Measurements from ENCODE around the gene GALNT9. TPM values are rescaled to one million over a fixed set of nuclear protein-coding genes. Genes with fewer than 3 reads are reported as not detected.
A peak's percentile ranks its signal among the peaks of the same experiment; 100 is the strongest.
"Not testable (repeated sequence)": the region's sequence is repeated elsewhere in the genome, so short reads cannot be mapped to it uniquely, and the experiment has no call there.

GALNT9 gene
- total and polyA plus RNA-seq, 7 donors: 0.28 to 5.0 (median 2.8) TPM; not detected in 2

DNA sequence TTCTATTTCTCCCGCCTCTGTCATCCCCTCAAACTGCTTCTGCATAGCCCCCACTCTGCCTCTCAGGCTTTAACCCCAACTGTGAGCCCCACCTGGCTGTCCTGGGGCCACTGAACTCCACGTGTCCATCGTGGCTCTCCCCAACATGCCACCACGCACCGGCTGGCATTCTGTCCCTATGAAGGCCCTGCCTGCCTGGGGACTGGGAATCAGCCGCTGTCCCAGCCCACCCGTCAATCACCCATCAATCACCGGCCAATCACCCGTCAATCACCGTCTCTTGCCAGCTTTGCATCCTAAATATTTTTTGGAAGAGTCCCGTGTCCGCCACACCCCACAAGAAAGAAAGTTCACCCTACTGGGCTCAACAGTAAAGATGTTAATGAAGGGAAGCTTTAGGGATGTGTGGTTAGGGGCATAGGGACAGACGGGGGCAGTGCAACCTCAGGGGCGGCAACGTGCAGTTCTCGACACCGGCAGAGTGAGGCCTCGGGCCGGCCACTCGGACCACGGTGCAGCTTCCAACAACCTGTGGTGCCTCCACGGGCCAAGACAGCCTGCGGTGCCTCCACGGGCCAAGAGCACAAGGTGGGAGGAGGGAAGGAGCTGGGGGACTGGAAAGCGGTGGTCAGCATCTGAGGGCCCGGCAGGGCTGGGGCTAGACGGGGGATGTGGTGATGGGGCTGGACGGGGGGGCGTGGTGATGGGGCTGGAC lies 85.6 kb downstream of the GALNT9 start:
- H3K4me3 ChIP-seq: no peak overlapping the region
- WGBS, 2 donors: 63 to 74% methylated on average over 29 of the region's 29 CpGs
- DNase-seq: peak; percentile 64
- intact Hi-C loops (cut with DNase I): no loop called here
- TF ChIP-seq, protein P1, sequence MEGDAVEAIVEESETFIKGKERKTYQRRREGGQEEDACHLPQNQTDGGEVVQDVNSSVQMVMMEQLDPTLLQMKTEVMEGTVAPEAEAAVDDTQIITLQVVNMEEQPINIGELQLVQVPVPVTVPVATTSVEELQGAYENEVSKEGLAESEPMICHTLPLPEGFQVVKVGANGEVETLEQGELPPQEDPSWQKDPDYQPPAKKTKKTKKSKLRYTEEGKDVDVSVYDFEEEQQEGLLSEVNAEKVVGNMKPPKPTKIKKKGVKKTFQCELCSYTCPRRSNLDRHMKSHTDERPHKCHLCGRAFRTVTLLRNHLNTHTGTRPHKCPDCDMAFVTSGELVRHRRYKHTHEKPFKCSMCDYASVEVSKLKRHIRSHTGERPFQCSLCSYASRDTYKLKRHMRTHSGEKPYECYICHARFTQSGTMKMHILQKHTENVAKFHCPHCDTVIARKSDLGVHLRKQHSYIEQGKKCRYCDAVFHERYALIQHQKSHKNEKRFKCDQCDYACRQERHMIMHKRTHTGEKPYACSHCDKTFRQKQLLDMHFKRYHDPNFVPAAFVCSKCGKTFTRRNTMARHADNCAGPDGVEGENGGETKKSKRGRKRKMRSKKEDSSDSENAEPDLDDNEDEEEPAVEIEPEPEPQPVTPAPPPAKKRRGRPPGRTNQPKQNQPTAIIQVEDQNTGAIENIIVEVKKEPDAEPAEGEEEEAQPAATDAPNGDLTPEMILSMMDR (IDR thresholded peaks at IDR 0.05): no peak
- no peak for TF ChIP-seq POLR2AphosphoS5 (IDR thresholded peaks at IDR 0.05)
- no peak for TF ChIP-seq POLR2A (IDR thresholded peaks at IDR 0.05)
- no peak for TF ChIP-seq EP300 (IDR thresholded peaks at IDR 0.05)
- no peaks in the 10 kb centered on the region for H3K9me3 ChIP-seq
- no peak overlapping the region for H3K27ac ChIP-seq
- peaks cover 0 to 11% (median 0%) of the 10 kb centered on the region in 3 donors for H3K27me3 ChIP-seq
- no peaks in the 10 kb centered on the region for H3K4me1 ChIP-seq
- no peaks in the 10 kb centered on the region for H3K36me3 ChIP-seq

DNA sequence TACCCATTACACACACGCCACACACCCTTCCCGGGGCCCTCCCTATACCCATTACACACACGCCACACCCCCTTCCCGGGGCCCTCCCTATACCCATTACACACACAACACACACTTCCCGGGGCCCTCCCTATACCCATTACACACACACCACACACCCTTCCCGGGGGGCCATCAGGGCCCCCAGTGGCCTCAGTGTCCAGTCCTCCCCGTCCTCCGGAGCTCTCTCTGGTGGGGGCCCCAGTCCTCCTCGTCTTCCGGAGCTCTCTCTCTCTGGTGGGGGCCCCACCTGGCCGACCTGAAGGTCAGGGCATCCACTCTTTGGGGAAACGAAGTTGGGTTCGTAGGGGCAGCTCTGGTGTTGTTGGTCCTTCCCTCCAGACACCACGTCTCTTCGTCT lies 86.2 kb downstream of the GALNT9 start:
- H3K9me3 ChIP-seq; H3K4me1 ChIP-seq; H3K36me3 ChIP-seq; H3K4me3 ChIP-seq; H3K27ac ChIP-seq; intact Hi-C loops (cut with DNase I): not testable (repeated sequence)
- 47 to 63% methylated on average over 15 of the region's 15 CpGs for WGBS, 2 donors
- DNase-seq: peak; percentile 54
- peaks cover 0 to 11% (median 0%) of the 10 kb centered on the region in 3 donors for H3K27me3 ChIP-seq

DNA sequence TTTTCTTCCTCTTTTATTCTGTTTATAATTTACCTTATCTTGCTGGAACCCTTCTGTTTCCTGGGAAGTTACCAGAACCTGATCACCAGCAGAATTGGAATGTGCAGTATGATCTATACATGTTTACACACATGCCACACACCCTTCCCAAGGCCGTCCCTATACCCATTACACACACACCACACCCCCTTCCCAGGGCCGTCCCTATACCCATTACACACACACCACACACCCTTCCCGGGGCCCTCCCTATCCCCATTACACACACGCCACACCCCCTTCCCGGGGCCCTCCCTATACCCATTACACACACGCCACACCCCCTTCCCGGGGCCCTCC lies 88.8 kb downstream of the GALNT9 start:
- not testable (repeated sequence) for H3K4me3 ChIP-seq
- DNase-seq: peak; percentile 17
- 23 to 61% methylated on average over 7 of the region's 7 CpGs for WGBS, 2 donors

DNA sequence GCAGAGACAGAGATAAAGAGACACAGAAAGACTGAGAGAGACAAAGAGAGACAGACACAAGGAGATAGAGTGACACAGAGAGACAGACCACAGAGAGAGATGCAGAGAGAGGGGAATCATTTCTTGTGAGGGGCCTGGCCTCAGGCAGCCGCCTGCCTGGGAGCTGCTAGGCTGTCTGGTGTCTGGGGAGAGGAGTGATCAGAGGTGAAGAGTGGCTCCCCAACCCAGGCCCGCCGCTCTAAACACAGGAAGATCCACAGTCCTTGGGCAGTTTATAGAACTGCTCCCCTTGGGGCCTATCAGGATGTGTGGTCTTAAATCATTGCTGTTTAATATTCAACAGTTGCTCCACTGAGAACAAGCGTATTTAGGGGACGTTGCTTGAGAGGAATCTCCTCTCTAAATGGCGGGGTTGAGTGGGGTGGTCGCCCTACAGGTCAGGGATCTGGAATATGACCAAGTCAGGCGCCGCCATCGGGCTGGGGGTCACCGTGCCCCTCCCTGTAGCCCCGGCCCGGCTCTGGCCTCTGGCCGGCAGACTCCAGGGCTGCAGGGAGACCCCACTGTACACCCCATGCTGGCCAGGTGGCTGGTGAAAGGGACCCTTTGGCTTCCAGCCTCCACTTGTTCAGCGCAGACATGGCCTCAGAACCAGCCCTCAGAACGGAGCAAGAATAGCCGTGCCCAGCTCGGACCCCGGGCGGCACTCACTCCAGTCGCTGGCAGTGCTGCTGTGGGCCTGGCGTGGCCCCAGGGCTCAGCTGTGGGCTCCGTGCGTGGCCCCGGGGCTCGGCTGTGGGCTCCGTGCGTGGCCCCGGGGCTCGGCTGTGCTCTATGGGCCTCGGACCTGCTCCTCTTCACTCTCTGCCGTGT lies 89.4 kb downstream of the GALNT9 start:
- Histone ChIP-seq H3K9me3 (no peaks in the 10 kb centered on the region), H3K27me3 (peaks cover 0 to 11% (median 0%) of the 10 kb centered on the region in 3 donors), H3K27ac (no peak overlapping the region), H3K36me3 (no peaks in the 10 kb centered on the region), H3K4me3 (no peak overlapping the region), H3K4me1 (no peaks in the 10 kb centered on the region)
- 66 to 82% methylated on average over 32 of the region's 32 CpGs for WGBS, 2 donors
- no peak for TF ChIP-seq POLR2AphosphoS5 (IDR thresholded peaks at IDR 0.05)
- TF ChIP-seq, protein P1 (IDR thresholded peaks at IDR 0.05): no peak
- TF ChIP-seq POLR2A (IDR thresholded peaks at IDR 0.05): no peak
- TF ChIP-seq EP300 (IDR thresholded peaks at IDR 0.05): no peak
- intact Hi-C loops (cut with DNase I): no loop called here
- DNase-seq: peak; percentile 36

More for the DNA sequence above, 88.8 kb downstream of the GALNT9 start:
- H3K9me3 ChIP-seq; H3K36me3 ChIP-seq; intact Hi-C loops (cut with DNase I); H3K4me1 ChIP-seq; H3K27ac ChIP-seq: not testable (repeated sequence)
- H3K27me3 ChIP-seq: peaks cover 0 to 11% (median 0%) of the 10 kb centered on the region in 3 donors

DNA sequence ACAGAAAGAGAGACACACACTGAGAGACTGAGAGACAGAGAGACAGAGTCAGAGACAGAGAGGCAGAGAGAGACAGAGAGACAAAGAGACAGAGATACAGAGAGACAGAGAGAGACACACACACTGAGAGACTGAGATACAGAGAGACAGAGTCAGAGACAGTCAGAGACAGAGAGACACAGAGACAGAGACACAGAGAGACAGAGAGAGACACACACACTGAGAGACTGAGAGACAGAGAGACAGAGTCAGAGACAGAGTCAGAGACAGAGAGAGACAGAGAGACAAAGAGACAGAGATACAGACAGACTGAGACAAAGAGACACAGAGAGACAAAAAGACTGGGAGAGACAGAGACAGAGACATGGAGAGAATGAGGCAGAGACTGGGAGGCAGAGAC lies 90.0 kb downstream of the GALNT9 start:
- peaks cover 0 to 11% (median 0%) of the 10 kb centered on the region in 3 donors for H3K27me3 ChIP-seq
- intact Hi-C loops (cut with DNase I): no loop called here
- TF ChIP-seq EP300 (IDR thresholded peaks at IDR 0.05): no peak
- no peak overlapping the region for H3K4me3 ChIP-seq
- H3K9me3 ChIP-seq: no peaks in the 10 kb centered on the region
- DNase-seq: no peak
- H3K36me3 ChIP-seq: no peaks in the 10 kb centered on the region
- no peaks in the 10 kb centered on the region for H3K4me1 ChIP-seq
- no peak overlapping the region for H3K27ac ChIP-seq

DNA sequence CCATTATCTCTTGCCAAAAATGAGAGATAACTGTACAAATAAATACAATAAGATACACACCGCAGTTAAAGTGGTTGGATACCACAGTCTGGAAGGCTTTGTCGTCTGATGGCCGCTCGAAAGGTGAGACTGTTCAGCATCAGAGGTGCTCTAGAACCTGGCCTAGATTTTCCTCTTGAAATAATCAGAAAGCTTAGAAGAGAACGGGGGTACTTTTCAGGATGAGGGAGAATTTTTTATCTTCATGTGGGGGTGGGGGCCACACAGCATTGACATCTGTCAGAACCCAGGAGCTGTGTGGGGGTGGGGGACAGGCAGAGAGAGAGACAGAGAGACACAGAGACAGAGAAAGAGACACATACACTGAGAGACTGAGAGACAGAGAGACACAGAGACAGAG lies 90.5 kb downstream of the GALNT9 start:
- TF ChIP-seq POLR2AphosphoS5 (IDR thresholded peaks at IDR 0.05): no peak
- no peak overlapping the region for H3K27ac ChIP-seq
- no peak overlapping the region for H3K4me3 ChIP-seq
- no peaks in the 10 kb centered on the region for H3K9me3 ChIP-seq
- H3K27me3 ChIP-seq: peaks cover 0 to 11% (median 0%) of the 10 kb centered on the region in 3 donors
- H3K4me1 ChIP-seq: no peaks in the 10 kb centered on the region
- intact Hi-C loops (cut with DNase I): no loop called here
- WGBS, 2 donors: 74 to 85% methylated on average over 5 of the region's 5 CpGs
- no peak for DNase-seq
- H3K36me3 ChIP-seq: no peaks in the 10 kb centered on the region

Data from sigmoid colon (tissue), 7 donors.